Measurements from ENCODE around the gene VASP. TPM values are rescaled to one million over a fixed set of nuclear protein-coding genes. Genes with fewer than 3 reads are reported as not detected.
A peak's percentile ranks its signal among the peaks of the same experiment; 100 is the strongest.

Gene VASP
- total RNA-seq, 1 experiment from 2014 or later, result 64.6 TPM

- DNase-seq (ENCODE audit: low spot score), result peak; percentile 75
Observed at GRCh38 chr19:45547965-45548609, 40.8 kb downstream of the VASP start.

GRCh38 chr19:45553464-45553863 is 46.2 kb downstream of the VASP start:
- no peak for DNase-seq (ENCODE audit: low spot score)

DNA sequence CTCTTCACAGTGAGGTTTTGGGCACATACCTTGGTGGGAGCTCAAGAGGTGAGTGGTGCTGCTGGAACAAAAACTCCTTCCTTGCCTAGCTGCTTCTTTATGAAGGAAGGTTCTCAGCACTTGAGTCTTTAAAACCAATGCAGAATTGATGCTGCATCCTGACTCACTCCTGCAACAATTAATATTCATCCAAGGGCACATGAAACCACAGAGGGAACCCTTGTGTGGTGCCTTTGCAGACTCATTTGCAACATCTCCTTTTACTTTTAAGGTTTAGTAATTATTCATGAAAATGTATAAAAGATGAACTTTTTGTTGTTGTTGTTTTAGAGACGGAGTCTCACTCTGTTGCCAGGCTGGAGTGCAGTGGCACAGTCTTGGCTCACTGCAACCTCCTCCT is 47.2 kb downstream of the VASP start:
- no peak for DNase-seq (ENCODE audit: low spot score)

- DNase-seq (ENCODE audit: low spot score), result no peak
Observed at GRCh38 chr19:45556835-45557234, 49.6 kb downstream of the VASP start.

- DNase-seq (ENCODE audit: low spot score), result no peak
Observed at GRCh38 chr19:45558399-45558878, 51.2 kb downstream of the VASP start.

- DNase-seq (ENCODE audit: low spot score), result no peak
Observed at GRCh38 chr19:45560038-45560437, 52.8 kb downstream of the VASP start.

- DNase-seq (ENCODE audit: low spot score), result no peak
Observed at GRCh38 chr19:45560686-45561085, 53.4 kb downstream of the VASP start.

- no peak for DNase-seq (ENCODE audit: low spot score)
Observed at GRCh38 chr19:45564131-45564780, 57.0 kb downstream of the VASP start.

DNA sequence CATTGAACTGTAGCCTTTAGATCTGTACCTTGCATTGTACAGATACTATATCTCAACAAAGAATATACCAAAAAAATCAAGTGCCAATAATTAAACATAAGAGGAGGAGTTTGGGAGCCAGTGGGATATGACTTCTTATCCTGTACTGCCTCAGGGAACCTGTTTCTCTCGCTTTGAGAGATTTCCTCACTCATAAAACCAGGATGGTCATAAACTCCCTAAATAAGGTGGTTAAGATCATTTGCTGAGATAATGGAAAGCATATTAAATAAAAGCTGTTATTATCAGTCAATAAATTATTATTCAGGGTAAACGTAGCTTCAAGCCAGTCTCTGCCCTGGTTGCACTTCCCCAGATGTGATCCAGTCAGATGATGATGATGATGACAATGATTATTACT is 60.3 kb downstream of the VASP start:
- DNase-seq (ENCODE audit: low spot score), result no peak

- peak; percentile 72 for DNase-seq (ENCODE audit: low spot score)
Observed at GRCh38 chr19:45568732-45569131, 61.5 kb downstream of the VASP start.

- DNase-seq (ENCODE audit: low spot score), result no peak
Observed at GRCh38 chr19:45569619-45570421, 62.5 kb downstream of the VASP start.

- DNase-seq (ENCODE audit: low spot score), result no peak
Observed at GRCh38 chr19:45571457-45572220, 64.4 kb downstream of the VASP start.

DNA sequence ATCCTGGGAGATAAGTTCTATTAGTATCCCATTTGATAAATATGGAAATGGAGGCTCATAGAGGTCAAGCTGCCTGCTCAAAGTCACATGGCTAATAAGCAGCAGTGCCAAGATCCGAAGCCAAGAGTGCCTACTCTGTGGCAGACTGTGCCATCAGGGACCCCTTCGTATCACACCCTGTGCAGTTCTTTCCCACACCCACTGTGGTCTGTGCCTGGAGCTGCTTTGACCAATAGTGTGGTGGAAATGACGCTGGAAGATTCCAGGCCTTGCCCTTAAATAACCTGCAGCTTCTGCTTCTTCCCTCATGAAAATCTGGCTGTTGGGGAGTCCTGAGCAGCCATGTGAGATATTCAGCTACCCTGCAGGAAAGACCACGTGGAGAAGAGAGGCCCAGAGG is 67.2 kb downstream of the VASP start:
- no peak for DNase-seq (ENCODE audit: low spot score)

GRCh38 chr19:45575216-45575615 is 67.9 kb downstream of the VASP start:
- DNase-seq (ENCODE audit: low spot score), result no peak

Other genes with a start within 250 kb of the VASP start
- gene CKM, start 184.6 kb upstream of the VASP start, total RNA-seq (2014; rRNA removed; shearing (Covaris generic)), result not detected in 2 replicates
- not detected in 2 replicates for gene KLC3, start 166.7 kb upstream of the VASP start, total RNA-seq (2014; rRNA removed; shearing (Covaris generic))
- gene ERCC2, start 136.9 kb upstream of the VASP start, total RNA-seq (2014; rRNA removed; shearing (Covaris generic)), result 19.5 and 23.1 TPM in 2 replicates
- gene PPP1R13L, start 102.4 kb upstream of the VASP start, total RNA-seq (2014; rRNA removed; shearing (Covaris generic)), result 19.9 and 27.8 TPM in 2 replicates
- 15.2 TPM in 2 replicates for gene POLR1G, start 100.8 kb upstream of the VASP start, total RNA-seq (2014; rRNA removed; shearing (Covaris generic))
- 45.5 and 60.2 TPM in 2 replicates for gene ERCC1, start 83.6 kb upstream of the VASP start, total RNA-seq (2014; rRNA removed; shearing (Covaris generic))
- gene FOSB, start 39.5 kb upstream of the VASP start, total RNA-seq (2014; rRNA removed; shearing (Covaris generic)), result 0.17 TPM in 1 of 2 replicates, not detected in the other
- 3.4 and 7.7 TPM in 2 replicates for gene RTN2, start 10.4 kb upstream of the VASP start, total RNA-seq (2014; rRNA removed; shearing (Covaris generic))
- 0.31 and 3.6 TPM in 2 replicates for gene PPM1N, start 9.0 kb upstream of the VASP start, total RNA-seq (2014; rRNA removed; shearing (Covaris generic))
- 4.0 and 8.6 TPM in 2 replicates for gene OPA3, start 77.3 kb downstream of the VASP start, total RNA-seq (2014; rRNA removed; shearing (Covaris generic))
- not detected in 2 replicates for gene GPR4, start 94.7 kb downstream of the VASP start, total RNA-seq (2014; rRNA removed; shearing (Covaris generic))
- 4.2 and 4.4 TPM in 2 replicates for gene EML2, start 131.9 kb downstream of the VASP start, total RNA-seq (2014; rRNA removed; shearing (Covaris generic))
- gene GIPR, start 160.7 kb downstream of the VASP start, total RNA-seq (2014; rRNA removed; shearing (Covaris generic)), result 0.10 and 0.72 TPM in 2 replicates
- gene SNRPD2, start 184.5 kb downstream of the VASP start, total RNA-seq (2014; rRNA removed; shearing (Covaris generic)), result 260 and 319 TPM in 2 replicates
- 5.1 and 8.2 TPM in 2 replicates for gene QPCTL, start 185.2 kb downstream of the VASP start, total RNA-seq (2014; rRNA removed; shearing (Covaris generic))
- 2.4 and 3.0 TPM in 2 replicates for gene FBXO46, start 223.4 kb downstream of the VASP start, total RNA-seq (2014; rRNA removed; shearing (Covaris generic))
- not detected in 2 replicates for gene MEIOSIN, start 226.0 kb downstream of the VASP start, total RNA-seq (2014; rRNA removed; shearing (Covaris generic))